NCI-H1930 (cell line): ENCODE results near the gene AWAT2.

Experiments used
- DNase-seq, 2 experiments: peaks; one replicate each; lab custom pipeline; 2025; lab: John Stamatoyannopoulos, UW

Gene AWAT2

GRCh38 chrX:70049925-70050324 is at the start of gene AWAT2:
Gene AWAT2, minus strand, starts transcription at chrX:70049938. Its CDS starts 6 bp downstream, at chrX:70049932.
- no peak for DNase-seq

GRCh38 chrX:70096052-70096451 is 46.3 kb upstream of the AWAT2 start:
- no peak for DNase-seq

DNA sequence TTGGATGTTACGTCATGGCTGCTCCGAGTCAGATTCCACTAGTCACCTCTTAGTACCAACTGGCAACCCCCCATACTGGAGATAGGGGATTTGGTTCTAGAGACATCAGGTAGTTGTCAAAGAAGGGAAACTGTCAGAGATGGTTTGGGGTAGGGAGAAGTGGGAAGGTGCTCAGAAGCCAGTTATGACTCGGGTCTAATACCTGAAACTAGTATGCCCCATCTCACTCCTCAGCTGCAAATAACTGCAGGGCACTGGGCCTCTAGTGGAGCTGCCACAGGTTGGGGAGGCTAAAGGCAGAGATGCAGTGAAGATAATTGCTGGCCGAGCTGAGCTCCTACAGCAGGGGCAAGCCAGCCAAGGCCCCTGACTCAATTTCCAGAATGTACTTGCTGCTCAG is 42.5 kb upstream of the AWAT2 start:
- DNase-seq: no peak

DNA sequence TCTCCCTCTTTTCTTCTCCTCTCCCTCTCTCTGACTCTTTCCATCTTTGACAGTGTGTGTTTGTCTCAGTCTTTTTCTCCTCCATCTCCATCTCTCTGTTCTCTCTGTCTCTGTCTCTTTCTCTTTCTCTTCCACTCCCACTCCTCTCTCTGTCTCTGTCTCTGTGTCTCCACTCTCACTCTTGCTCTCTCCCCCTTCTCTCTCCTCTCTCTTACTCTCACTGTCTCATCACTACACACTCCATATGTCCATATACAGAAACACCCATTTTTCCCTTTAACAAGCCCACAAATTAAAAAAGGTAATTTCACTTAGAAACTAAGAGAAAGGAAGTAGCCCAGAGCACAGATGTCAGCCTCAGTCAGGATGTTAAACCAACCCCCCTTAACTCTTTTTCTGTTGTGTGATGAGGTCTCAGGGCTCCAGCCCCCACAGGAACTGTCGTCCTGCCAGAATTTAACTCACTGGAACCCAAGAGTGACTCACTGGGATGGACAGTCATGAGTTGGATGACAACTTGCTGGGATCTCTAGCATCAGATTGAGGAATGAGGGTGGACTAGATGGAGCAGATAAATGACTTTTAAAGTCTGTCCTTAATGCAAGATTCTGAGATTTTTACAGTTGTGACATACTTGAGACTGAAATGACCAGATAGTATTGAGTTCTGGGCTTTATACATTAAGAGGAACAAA is 40.0 kb upstream of the AWAT2 start:
- no peak for DNase-seq

- DNase-seq: no peak
Observed at GRCh38 chrX:70088751-70089150, 39.0 kb upstream of the AWAT2 start.

DNA sequence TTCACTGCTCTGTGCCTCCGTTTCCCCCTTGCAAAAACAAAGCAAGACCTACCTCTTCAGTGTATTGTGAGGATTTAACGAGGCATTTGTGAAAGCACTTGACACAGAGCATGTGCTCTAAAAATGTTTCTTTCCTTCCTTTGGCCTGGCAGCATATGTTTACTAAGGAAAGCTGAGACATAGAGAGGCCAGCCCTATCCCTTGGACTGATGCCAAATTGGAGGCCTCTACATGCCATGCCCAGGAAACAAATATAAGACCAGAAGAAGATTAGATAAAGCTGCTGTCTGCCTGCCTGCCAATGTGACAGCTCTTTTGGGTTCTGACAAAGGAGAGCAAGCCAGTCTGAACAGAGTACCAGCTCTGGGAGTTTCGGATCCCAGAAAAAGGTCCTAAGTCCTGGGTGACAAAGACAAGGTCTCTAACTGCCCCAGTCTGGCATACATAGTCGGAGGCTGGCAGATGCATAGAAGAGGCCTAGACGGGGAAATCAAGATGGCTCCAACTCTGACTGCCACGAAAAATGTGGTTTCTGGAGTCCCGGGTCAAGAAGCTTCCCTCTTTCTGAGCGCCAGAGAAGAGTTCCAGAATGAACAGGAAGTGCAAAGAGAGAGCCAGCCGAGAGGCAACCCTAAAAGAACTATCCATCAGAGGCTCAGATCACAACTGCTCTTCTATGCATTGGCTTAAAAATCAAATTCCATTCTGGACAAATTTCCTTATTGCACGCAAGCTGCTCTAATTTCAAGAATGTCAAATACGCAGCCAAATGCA is 38.3 kb upstream of the AWAT2 start:
- no peak for DNase-seq

GRCh38 chrX:70084592-70085240 is 35.0 kb upstream of the AWAT2 start:
- DNase-seq: no peak

GRCh38 chrX:70082723-70083122 is 33.0 kb upstream of the AWAT2 start:
- no peak for DNase-seq

GRCh38 chrX:70079870-70080269 is 30.1 kb upstream of the AWAT2 start:
- DNase-seq: no peak

DNA sequence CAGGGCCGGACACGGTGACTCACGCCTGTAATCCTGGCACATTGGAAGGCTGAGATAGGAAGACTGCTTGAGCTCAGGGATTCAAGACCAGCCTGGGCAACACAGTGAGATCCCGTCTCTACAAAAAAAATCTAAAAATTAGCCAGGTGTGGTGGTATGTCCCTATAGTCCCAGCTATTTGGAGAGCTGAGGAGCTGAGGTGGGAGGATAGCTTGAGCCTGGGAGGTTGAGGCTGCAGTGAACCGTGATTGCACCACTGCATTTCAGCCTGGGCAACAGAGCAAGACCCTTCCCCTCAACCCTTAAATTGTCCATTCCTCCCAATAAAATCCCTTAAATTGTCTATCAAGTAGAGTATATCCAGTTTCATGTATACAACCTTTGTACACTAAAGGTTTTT is 29.6 kb upstream of the AWAT2 start:
- no peak for DNase-seq

DNA sequence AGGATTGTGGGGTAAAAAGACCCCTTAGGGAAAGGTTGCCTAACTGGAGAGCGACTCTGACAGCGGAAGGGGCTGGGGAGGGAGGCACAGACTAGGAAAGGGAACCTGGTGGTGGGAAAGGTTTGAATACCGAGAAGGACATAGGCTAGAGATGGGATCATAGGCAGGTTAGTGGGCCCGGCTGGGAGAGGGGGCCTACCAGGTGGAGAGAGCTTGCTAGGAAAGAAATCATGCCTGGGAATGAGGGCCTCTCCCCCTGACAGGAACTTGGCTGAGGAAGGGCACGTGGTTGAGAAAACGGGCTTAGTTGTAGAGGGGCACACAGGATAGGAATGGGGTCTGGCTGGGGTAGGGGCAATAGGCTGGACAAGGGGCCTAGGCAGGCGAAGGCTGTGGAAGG is 16.9 kb upstream of the AWAT2 start:
- DNase-seq: no peak

DNA sequence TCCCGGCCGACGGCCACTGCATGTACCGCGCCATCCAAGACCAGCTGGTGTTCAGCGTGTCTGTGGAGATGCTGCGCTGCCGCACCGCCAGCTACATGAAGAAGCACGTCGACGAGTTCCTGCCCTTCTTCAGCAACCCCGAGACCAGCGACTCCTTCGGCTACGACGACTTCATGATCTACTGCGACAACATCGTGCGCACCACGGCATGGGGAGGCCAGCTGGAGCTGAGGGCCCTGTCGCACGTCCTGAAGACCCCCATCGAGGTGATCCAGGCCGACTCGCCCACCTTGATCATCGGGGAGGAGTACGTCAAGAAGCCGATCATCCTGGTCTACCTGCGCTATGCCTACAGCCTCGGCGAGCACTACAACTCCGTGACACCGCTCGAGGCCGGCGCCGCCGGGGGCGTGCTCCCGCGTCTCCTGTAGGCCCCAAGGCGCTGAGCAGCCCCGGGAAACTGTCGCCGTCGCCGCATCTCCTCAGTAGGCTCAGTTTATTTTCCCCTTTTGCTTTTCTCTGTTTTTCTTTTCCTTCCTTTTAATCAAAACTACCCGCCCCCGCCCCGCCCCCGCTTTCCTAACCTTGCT is 13.3 kb upstream of the AWAT2 start:
- DNase-seq: no peak

GRCh38 chrX:70062076-70062475 is 12.3 kb upstream of the AWAT2 start, which contains the start of gene OTUD6A:
Gene OTUD6A, plus strand, starts transcription at chrX:70062457. Its CDS starts 68 bp downstream, at chrX:70062525.
- no peak for DNase-seq

- DNase-seq: no peak
Observed at GRCh38 chrX:70054391-70054790, 4.7 kb upstream of the AWAT2 start.

DNA sequence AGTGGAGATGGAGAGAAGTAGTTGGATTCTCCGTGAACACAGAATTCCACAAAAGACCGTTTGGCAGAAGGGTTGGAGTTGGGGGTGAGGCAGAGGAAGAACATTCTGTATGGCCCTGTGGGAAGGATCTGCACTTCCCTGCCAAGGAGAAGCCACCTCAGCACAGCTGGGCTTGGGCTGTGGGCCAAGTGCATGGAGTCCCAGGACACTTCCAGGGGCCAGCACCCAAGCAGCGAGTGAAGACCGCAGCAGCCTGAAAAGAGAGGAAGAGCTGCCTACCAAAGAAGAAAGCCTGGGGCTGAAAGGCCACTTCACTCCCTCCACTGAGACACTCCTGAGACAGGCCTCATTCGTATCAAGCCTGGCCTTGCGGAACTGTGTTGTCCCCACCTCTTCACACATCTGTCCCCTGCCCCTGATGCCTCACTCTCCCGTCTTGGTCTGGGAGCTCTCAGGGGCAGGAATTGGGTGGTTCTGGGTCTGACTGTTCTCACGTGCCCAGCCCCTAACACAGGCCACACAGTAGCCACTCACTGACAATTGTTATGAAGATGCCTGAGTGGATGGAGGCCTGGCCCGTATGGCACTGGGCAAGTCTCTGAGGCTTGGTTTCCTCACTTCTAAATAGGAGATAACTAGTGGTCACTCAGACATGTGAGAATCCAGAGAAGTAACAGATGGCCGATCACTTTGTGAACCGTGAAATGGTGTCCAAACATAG is 3.3 kb upstream of the AWAT2 start:
- no peak for DNase-seq

DNA sequence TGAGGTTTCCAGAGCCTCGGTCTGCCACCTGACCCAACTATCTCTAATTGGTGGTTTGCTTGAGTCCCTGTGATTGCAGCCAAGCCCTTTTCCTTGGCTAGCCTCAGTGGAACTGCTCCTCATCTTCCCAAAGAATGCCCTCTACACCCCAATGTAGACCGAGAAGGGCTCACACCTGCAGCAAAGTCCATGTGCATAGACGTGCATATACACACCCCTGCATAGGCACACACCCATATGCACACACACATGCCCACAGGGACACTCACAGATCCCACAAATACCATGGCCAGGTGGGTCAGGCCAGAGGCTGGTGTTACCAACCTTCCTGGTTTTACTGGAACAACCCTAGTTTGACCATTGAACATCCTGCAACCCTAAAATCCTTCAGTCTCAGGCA is 332 bp downstream of the AWAT2 start:
- DNase-seq: no peak

DNA sequence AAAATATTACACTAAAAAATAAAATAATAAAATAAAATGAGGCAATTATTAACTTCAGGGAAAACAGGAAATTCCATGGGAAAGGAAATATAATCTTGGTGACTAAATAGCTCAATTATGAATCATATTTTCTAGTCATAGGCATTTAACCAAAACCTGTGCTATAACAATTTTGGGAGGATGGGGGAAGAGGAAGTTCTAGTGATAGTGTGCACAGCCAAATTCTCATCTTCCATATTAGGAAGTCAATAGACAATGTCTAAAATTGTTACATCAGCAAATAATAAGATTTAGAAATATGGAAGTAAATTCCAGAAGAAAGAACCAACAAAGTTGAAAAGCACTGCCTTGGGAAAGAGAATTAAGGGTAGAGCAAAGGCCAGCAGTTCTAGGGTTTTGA is 2.8 kb downstream of the AWAT2 start:
- no peak for DNase-seq

DNA sequence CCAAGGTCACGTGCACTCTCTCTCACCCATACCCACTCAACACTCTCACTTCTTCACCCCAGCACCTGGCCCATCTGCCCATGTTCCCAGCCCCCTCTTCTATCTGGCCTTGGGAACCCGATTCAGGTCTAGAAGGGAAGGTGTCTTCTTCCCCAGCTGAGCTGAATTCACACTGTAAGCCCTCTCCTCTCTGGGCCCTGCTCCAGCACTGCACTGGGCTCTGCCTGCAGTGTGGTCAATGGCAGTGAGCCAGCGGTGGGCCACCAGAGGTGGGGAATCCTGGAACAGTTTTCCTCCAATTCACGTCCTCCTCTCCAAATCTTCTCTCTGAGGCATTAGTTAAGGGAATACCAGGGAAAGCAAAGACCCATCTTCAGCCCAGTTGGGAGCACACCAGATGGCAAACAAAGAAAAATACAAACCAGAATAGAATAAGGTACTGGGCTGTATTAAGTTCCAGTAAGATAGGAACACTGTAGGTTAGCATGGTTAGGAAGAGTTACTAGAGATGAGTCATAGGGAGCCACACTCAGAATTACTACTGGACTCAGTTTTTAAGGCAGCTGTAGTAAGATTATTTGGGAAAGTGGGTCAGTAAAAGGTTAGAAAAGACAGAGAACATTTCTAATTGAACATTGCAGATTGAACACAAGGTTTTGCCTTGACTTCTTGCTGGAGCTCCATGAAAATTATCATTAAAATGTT is 5.0 kb downstream of the AWAT2 start:
- DNase-seq: no peak

- DNase-seq: no peak
Observed at GRCh38 chrX:70043685-70044084, 6.1 kb downstream of the AWAT2 start.

- DNase-seq: no peak
Observed at GRCh38 chrX:70042399-70043371, 7.1 kb downstream of the AWAT2 start.
